HG03025 (cell line): ENCODE data around the gene CARD19.

Source experiments
- ATAC-seq: cut with Tn5 transposase; IDR thresholded peaks from one replicate; pipeline ENCODE4 v1.9.1; 2021; ENCODE audit warnings: mild to moderate bottlenecking, moderate library complexity; ENCODE audit not compliant: unreplicated experiment, low FRiP score

The CARD19 gene

DNA sequence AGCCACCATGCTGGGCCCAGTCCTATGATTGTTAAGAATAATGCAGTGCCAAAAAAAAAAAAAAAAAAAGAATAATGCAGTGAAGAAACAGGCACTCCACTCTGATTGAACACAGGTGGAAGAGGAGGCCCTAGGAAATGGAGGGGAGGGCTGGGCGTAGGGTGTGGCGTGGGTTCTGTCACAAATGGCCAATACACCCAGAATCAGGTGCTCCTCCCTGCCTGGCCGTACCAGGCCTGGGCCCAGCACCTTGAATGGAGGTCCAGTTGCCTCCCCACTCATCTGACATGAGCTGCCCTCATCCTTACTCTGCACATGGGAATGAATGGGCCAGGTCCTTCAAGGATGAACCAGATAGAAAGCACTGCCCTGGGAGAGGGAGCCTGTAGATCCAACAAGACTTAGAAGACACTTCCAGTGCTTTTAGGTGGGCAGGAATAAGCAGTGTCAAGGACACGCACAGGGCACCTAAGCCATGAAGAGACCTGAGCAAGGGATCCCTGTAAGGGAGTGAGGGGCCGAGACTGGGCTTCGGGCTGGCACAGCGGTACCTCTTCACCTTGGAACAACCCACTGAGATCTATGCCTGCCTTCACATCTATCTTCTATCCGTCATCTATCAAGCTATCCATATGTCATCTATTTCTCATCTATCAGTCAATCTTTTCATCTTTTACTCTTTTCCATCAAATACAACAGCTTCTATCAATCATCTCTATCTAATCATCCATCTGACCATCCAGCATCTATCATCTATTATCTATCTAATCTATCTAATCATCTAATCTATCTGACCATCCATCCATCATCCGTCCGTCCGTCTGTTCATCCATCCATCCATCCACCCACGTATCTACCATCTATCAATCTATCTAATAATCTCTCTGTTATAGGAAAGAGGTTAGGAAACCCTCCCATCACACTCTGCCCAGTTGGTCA lies 22.2 kb downstream of the CARD19 start:
- ATAC-seq, result no peak

- no peak for ATAC-seq
Measured at GRCh38 chr9:93118863-93119702, 23.1 kb downstream of the CARD19 start.

GRCh38 chr9:93119703-93119952 lies 23.6 kb downstream of the CARD19 start:
- no peak for ATAC-seq

DNA sequence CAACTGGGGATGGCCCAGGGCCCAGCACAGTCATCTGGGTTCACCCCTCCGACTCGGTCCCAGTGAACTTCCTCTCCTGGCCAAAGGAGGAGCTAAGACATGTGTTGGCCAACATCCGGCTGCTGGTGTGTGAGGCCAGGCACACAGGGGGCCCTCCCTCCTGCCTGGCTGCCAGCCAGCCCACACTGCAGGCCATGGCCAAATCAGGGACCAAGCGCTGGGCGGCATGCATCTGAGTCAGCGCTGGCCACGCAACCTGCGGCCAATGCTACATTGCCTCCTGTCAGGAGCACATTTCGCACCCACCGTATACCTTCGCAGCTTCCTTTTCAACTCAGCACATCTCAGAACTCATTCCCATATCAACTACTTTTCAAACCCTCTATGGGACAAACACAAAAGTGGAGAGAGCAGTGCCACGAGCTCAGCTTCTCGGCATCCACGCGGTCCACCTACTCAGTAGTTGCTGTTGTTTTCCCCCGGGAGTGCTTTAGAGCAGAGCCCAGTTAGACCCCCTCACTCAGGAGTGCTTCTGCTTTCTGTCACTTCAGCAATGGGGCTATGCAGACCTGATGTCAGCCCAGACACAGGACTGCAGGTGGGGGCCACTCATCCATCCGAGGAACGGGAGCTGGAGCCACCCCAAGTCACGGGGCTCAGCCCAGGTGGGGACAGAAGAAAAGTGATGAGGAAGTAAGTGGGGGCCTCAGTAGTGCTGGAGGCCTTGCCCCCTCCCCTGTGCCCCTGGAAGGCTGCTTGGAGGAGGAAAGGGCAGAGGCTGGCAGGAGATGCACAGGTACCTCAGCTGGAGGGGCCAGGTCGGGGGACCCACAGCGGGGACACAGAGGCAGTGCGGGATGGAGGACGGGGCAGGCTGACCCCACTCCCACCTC lies 24.2 kb downstream of the CARD19 start:
- no peak for ATAC-seq

DNA sequence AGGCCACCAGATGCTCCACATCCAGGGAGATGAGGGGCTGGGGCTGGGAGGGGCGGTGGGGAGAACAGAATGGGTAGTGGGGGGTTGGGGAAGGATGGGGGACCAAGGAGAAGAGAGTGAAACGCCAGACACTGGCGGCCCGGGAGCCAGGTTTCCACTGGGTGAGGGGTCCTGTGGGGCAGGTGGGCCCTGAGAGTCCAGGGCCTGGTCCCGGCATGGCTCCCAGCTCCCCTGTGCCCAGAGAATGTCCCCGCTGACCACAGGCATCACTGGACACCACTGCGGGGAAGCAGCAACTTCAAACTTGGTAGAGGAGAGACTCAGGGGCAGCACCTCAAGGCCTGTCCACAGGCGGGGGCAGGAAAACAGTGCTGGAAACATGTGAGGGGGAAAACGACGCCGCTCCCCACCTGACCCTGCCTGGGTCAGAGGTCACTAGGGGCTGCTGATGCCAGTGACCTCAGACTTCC lies 24.9 kb downstream of the CARD19 start:
- no peak for ATAC-seq

DNA sequence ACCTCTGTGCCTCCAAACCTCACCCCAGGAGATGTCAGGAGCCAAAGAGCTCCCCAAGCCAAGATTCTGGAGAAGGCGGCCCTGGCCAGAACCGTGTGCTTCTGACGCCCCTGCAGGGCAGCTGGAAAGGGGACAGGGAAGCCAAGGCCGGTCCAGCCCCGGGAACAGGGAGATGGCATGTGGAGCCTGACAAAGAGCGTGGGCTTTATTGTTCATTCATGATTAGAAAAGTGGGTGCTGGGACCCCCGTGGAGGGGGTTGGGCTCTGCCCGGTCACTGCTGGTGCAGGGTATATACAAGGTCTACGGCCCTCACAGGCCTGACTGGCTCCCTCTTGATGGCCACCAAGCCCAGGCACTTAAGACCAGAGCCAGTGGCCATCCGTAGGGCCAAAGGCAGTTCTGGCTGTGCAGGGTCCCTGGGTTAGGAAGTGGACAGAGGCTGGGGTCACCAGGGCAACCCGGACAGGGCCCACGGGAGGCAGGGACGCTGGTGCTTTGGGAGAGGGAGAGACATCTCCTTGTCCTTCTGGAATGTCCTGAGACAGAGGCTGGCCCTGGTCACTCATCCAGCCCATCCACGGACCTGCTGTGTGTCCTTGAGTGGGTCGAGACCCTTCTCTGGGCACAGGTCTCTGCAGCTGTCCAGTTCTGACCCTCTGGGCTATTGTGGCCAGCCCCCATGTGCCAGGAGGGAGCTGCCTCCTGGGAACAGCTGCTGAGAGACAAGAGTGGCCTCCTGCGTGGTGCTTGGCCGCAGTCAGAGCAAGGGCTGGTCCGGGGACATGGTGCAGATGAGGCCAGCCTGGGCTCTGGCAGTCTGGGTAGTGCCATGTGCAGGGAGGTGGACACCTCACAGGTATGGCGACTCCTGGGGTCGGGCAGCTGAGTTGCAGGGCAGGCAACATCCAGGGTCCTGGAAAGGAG lies 25.6 kb downstream of the CARD19 start:
- no peak for ATAC-seq

- ATAC-seq, result no peak
Measured at GRCh38 chr9:93122721-93123221, 26.8 kb downstream of the CARD19 start.

DNA sequence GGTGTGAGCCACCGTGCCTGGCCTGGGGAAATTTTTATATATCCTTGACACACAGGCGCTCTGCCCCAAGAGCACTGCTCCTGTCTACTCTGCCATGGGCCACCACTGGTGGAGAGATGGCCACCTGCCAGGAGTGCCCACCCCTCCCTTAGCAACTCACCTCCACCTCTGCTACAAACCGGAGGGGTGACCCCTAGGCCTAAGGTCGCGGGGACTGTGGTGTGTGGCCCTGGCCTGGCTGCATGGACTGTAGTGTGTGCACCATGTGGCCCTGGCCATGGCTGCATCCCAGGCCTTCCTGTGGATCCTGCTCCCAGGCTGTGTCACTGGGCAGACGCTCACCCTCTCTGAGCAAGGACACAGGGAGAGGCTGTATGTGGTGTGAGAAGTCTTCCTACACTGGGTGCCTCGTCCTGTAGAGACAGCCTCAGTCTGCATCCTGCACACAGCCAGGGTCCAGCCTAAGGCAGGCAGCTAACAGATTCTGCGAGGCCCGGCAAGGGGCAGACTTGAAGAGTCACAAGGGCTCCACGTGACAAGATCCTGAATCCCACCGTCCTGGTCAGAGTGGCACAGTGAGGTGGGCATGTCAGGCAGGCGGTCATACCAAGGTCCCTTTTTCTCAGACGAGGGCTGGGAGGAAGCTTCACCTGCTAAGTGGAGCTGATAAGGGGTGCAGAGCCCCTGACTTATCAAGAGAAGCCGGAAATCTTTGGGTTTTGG lies 27.7 kb downstream of the CARD19 start:
- ATAC-seq, result no peak

DNA sequence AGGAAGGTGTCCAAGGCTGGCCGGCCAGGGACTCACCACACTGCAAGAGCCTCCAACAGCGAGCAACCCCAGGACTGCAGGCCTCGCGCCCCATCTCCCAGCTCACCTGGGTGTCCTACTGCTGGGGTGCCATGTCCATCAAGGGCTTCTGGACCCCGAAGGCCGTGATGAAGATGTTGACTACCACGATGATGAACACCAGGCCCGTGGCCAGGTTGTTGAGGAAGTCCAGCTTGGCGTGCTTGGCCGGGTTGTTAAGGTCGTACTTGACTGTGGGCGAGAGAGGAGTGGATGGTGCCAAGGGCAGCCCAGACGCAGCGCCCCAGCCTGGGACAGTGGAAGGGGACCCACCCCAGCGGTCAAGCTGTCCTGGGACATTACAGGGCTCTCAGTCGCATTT lies 28.8 kb downstream of the CARD19 start:
- ATAC-seq, result no peak

- ATAC-seq, result no peak
Measured at GRCh38 chr9:93125331-93125894, 29.4 kb downstream of the CARD19 start.

- ATAC-seq, result no peak
Measured at GRCh38 chr9:93126151-93126781, 30.2 kb downstream of the CARD19 start.

- no peak for ATAC-seq
Measured at GRCh38 chr9:93126825-93127368, 30.9 kb downstream of the CARD19 start.

DNA sequence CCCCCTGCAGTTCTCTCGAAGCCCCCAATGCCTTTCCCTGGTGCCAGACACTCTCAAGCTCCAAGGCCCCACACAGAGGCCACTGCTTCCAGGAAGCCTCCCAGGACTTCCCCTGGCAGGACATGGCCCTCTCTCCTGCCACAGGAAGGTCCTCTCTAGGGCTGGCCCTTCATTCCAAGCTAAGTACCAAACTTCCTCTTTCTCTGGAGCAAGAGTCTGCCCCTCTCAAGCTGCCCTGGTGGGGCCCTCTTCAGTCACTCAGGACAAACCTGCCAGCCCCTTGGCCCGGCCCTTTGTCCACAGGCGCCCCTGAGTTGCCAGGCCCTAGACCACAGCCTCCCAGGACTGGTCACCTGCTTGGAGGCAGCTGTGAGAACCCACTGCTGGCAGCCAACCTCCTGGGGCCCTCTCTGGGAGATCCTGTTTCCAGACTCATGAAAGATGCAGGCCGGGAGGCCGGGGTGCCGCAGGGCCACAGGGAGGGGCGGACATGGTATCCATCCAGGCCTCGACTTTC lies 31.4 kb downstream of the CARD19 start:
- no peak for ATAC-seq

DNA sequence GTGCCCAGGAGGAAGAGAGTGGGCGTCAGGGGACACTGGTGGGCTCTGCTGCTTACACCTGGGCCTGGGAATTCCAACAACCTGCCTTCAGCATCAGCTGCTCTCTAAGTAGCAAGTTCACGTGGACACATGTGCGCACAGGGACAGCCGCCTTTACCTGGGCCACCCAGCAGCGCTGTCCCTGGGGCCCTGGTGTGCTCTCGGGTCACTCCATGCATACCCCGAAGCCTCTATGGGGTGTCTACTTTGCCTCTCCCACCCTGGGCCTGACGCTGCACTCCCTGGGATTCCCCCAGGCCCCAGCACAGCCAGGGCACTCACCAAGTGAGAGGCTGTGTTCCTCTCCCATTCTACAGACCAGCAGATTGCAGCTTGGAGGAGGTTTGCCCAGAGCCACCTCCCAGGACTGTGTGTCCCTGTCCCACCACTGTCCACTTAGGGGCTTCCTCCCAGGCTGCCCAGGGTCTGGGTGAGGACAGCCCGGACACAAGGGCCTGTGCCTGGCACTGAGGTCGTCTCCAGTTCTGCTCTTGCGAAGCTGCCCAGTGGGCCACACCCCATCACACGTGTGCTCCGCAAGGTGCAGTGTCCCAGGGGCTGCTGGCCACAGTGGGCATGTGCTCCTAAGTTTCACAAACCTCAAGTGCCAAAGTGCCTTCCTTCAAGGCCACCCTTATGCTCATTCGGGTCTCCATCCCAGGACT lies 32.1 kb downstream of the CARD19 start:
- ATAC-seq, result no peak

DNA sequence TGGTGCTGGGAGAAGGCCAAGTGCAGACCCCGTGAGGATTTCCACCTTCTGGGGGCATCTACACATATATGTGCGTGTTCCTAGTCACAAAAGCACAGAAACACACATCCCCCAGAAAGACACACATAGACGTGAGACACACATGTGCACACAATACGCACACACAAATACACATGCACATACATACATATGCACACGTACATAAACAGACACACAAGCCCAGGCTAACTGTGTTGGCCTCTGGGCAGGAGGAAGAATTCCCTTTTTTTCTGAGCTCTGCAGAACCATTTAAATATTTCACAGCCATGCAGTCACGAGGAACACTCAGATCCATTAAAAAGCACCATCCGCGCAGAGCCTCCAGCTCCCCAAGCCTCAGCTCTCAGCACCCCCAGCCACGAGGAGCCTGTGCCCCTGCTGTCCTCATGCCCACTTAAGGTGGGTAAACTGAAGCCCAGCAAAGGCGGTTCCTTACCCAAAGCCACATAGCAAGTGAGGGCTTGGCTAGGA lies 32.8 kb downstream of the CARD19 start:
- no peak for ATAC-seq

GRCh38 chr9:93129286-93129685 lies 33.3 kb downstream of the CARD19 start:
- no peak for ATAC-seq
